ENCODE data around the gene CERK.

The CERK gene

GRCh38 chr22:46664301-46664855 is 73.7 kb downstream of the CERK start:
- no peak for TF ChIP-seq CTCF (IDR thresholded peaks at IDR 0.05; ENCODE audit: low read depth, low read length, missing control alignments)
- Histone ChIP-seq H3K4me3 (ENCODE audit: low read depth, low read length) (no peak overlapping the region), H3K36me3 (replicated peaks) (no peaks in the 10 kb centered on the region), H3K27me3 (replicated peaks) (no peaks in the 10 kb centered on the region), H3K27ac (no peak overlapping the region)
- no peak for DNase-seq
- in situ Hi-C loops (cut with HindIII; ENCODE audit: low pct_ligation_motif_present, low sequenced_read_pairs): no loop called here

- no peaks in the 10 kb centered on the region for H3K27me3 ChIP-seq (replicated peaks)
- in situ Hi-C loops (cut with HindIII; ENCODE audit: low pct_ligation_motif_present, low sequenced_read_pairs): no loop called here
- no peak overlapping the region for H3K27ac ChIP-seq
- no peak for DNase-seq
- no peak overlapping the region for H3K4me3 ChIP-seq (ENCODE audit: low read depth, low read length)
- H3K36me3 ChIP-seq (replicated peaks): no peaks in the 10 kb centered on the region
- no peak for TF ChIP-seq CTCF (IDR thresholded peaks at IDR 0.05; ENCODE audit: low read depth, low read length, missing control alignments)
Observed at GRCh38 chr22:46663436-46664100, 74.5 kb downstream of the CERK start.

GRCh38 chr22:46663001-46663400 is 75.1 kb downstream of the CERK start:
- H3K4me3 ChIP-seq (ENCODE audit: low read depth, low read length): no peak overlapping the region
- TF ChIP-seq CTCF (IDR thresholded peaks at IDR 0.05; ENCODE audit: low read depth, low read length, missing control alignments): no peak
- DNase-seq: no peak
- no peak overlapping the region for H3K27ac ChIP-seq
- no peaks in the 10 kb centered on the region for H3K27me3 ChIP-seq (replicated peaks)
- in situ Hi-C loops (cut with HindIII; ENCODE audit: low pct_ligation_motif_present, low sequenced_read_pairs): no loop called here
- H3K36me3 ChIP-seq (replicated peaks): no peaks in the 10 kb centered on the region

GRCh38 chr22:46662226-46662625 is 75.8 kb downstream of the CERK start:
- H3K4me3 ChIP-seq (ENCODE audit: low read depth, low read length): no peak overlapping the region
- TF ChIP-seq CTCF (IDR thresholded peaks at IDR 0.05; ENCODE audit: low read depth, low read length, missing control alignments): no peak
- H3K27me3 ChIP-seq (replicated peaks): no peaks in the 10 kb centered on the region
- H3K36me3 ChIP-seq (replicated peaks): no peaks in the 10 kb centered on the region
- H3K27ac ChIP-seq: no peak overlapping the region
- no peak for DNase-seq
- in situ Hi-C loops (cut with HindIII; ENCODE audit: low pct_ligation_motif_present, low sequenced_read_pairs): no loop called here

GRCh38 chr22:46661221-46661851 is 76.7 kb downstream of the CERK start:
- H3K27me3 ChIP-seq (replicated peaks): no peaks in the 10 kb centered on the region
- no peak for TF ChIP-seq CTCF (IDR thresholded peaks at IDR 0.05; ENCODE audit: low read depth, low read length, missing control alignments)
- DNase-seq: peak; percentile 66
- in situ Hi-C loops (cut with HindIII; ENCODE audit: low pct_ligation_motif_present, low sequenced_read_pairs): no loop called here
- no peak overlapping the region for H3K27ac ChIP-seq
- no peaks in the 10 kb centered on the region for H3K36me3 ChIP-seq (replicated peaks)
- no peak overlapping the region for H3K4me3 ChIP-seq (ENCODE audit: low read depth, low read length)
